Nephron progenitor cell (in vitro differentiated cells): ENCODE data around the gene PGAP2.

Experiments
- DNase-seq: peaks from one replicate; pipeline ENCODE4 v3.0.0; 2021
- H3K27ac Mint-ChIP-seq: 2 replicates; pipeline ENCODE4 v1.8.0; 2021; ENCODE audit warnings: mild to moderate bottlenecking, moderate library complexity, mixed read lengths
- H3K27me3 Mint-ChIP-seq: 2 replicates; pipeline ENCODE4 v1.8.0; 2021; ENCODE audit warnings: mild to moderate bottlenecking, low read depth, mixed read lengths; ENCODE audit not compliant: poor library complexity
- H3K36me3 Mint-ChIP-seq: 2 replicates; pipeline ENCODE4 v1.8.0; 2021; ENCODE audit warnings: low read depth, mixed read lengths
- H3K4me1 Mint-ChIP-seq: 2 replicates; pipeline ENCODE4 v1.8.0; 2021; ENCODE audit warnings: mixed read lengths
- H3K4me3 Mint-ChIP-seq: 2 replicates; pipeline ENCODE4 v1.8.0; 2021; ENCODE audit warnings: mild to moderate bottlenecking, moderate library complexity, mixed read lengths
- H3K9me3 Mint-ChIP-seq: 2 replicates; pipeline ENCODE4 v1.8.0; 2021; ENCODE audit warnings: mild to moderate bottlenecking, moderate library complexity, mixed read lengths
- TF ChIP-seq, protein P1 (sequence below): fragments of 200-600 bp; sonication (generic); IDR thresholded peaks from 2 replicates; pipeline ENCODE4 v1.5.0; 2021; ENCODE audit warnings: antibody characterized with exemption

The PGAP2 gene

DNA sequence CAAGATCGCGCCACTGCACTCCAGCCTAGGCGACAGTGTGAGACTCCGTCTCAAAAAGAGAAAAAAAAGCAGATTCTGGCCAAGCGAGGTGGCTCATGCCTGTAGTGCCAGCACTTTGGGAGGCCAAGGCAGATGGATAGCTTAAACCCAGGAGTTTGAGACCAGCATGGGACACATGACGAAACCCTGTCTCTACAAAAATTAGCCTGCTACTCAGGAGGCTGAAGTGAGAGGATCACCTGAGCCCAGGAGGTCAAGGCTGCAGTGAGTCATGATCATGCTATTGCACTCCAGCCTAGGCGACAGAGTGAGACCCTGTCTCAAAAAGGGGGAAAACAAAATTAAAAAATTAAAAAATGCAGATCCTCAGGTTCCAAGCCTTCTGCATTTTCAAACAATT is 14.0 kb downstream of the PGAP2 start:
- peaks cover 2% of the 10 kb centered on the region for H3K27me3 Mint-ChIP-seq
- H3K9me3 Mint-ChIP-seq: no peaks in the 10 kb centered on the region
- no peak for DNase-seq
- peaks cover 41% of the 10 kb centered on the region for H3K4me1 Mint-ChIP-seq
- H3K27ac Mint-ChIP-seq: no peak overlapping the region
- no peak overlapping the region for H3K4me3 Mint-ChIP-seq
- H3K36me3 Mint-ChIP-seq: peaks cover 40% of the 10 kb centered on the region
- TF ChIP-seq, protein P1, sequence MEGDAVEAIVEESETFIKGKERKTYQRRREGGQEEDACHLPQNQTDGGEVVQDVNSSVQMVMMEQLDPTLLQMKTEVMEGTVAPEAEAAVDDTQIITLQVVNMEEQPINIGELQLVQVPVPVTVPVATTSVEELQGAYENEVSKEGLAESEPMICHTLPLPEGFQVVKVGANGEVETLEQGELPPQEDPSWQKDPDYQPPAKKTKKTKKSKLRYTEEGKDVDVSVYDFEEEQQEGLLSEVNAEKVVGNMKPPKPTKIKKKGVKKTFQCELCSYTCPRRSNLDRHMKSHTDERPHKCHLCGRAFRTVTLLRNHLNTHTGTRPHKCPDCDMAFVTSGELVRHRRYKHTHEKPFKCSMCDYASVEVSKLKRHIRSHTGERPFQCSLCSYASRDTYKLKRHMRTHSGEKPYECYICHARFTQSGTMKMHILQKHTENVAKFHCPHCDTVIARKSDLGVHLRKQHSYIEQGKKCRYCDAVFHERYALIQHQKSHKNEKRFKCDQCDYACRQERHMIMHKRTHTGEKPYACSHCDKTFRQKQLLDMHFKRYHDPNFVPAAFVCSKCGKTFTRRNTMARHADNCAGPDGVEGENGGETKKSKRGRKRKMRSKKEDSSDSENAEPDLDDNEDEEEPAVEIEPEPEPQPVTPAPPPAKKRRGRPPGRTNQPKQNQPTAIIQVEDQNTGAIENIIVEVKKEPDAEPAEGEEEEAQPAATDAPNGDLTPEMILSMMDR: no peak

DNA sequence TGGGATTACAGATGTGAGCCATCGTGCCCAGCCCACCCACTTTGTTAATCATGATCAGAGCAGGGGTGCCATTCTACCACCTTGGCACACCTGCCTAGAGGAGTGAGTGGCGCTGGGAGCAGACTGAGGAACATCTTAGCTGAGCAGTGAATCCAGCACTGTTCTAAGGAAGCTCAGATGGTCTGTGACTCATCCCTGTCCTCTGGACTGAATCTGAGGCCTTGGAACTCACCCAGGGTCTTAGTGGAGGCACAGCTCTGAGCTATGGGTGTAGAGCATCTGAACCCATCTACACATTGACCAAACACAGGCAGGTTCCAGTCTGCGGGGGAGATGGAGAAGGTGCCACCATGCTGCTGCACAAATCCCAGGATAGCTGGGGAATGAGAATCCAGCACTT is 14.9 kb downstream of the PGAP2 start:
- no peak for DNase-seq
- H3K27me3 Mint-ChIP-seq: peaks cover 2% of the 10 kb centered on the region
- H3K36me3 Mint-ChIP-seq: peaks cover 49% of the 10 kb centered on the region
- TF ChIP-seq, protein P1: no peak
- H3K4me3 Mint-ChIP-seq: no peak overlapping the region
- no peak overlapping the region for H3K27ac Mint-ChIP-seq
- H3K9me3 Mint-ChIP-seq: no peaks in the 10 kb centered on the region
- H3K4me1 Mint-ChIP-seq: peaks cover 37% of the 10 kb centered on the region

DNA sequence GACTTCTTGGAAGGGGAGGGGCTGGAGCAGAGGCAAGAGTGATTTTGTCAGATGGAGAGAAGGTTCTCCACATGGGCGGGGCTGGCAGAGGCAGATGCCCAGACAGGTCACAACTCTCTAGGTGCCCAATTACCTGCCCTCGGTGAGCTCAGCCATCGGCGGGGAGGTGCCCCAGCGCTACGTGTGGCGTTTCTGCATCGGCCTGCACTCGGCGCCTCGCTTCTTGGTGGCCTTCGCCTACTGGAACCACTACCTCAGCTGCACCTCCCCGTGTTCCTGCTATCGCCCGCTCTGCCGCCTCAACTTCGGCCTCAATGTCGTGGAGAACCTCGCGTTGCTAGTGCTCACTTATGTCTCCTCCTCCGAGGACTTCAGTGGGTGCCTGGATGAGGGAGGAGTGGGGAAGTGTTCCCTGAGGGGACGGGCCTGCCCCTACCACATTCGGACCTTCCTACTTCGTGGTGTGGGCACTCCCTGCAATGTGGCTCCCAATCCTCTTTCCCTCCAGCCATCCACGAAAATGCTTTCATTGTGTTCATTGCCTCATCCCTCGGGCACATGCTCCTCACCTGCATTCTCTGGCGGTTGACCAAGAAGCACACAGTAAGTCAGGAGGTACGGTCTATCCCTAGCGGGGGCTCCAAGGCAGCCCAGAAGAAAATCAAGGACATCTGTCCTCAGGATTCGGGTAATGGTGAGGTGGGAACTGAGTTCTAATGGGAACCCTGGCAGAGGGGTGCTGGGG is 15.6 kb downstream of the PGAP2 start:
- Mint-ChIP-seq H3K27me3 (peaks cover 2% of the 10 kb centered on the region), H3K4me1 (peaks cover 37% of the 10 kb centered on the region), H3K9me3 (no peaks in the 10 kb centered on the region), H3K36me3 (peaks cover 50% of the 10 kb centered on the region), H3K27ac (peak overlapping the region; percentile 77), H3K4me3 (no peak overlapping the region)
- TF ChIP-seq, protein P1: no peak
- no peak for DNase-seq

DNA sequence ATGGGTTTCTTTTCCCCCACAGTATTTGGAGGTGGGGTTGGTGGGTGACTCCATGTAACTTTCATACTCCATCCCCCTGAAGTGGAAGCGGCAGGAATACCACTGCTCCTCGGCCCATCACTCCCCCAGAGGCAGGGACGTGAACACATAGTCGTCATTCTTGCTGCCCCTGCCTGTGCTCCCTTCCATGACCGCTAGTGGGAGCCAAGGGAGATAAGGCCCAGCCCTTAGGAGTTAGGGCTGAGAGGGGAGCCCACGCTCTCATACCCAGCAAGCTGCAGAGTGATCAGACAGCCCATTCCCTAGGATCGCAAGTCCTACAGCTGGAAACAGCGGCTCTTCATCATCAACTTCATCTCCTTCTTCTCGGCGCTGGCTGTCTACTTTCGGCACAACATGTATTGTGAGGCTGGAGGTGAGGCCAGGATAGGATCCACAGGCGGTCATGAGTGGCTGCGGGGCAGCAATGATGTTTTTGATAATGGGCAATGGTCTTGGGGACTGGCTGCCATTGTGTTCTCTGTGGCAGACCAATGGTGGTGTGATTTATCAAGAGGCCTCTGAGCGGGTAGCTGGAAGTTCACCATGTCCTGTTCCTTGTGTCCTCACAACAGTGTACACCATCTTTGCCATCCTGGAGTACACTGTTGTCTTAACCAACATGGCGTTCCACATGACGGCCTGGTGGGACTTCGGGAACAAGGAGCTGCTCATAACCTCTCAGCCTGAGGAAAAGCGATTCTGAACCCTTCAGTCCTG is 16.5 kb downstream of the PGAP2 start:
- peaks cover 37% of the 10 kb centered on the region for H3K4me1 Mint-ChIP-seq
- no peaks in the 10 kb centered on the region for H3K27me3 Mint-ChIP-seq
- DNase-seq: peak; percentile 52
- H3K27ac Mint-ChIP-seq: peak overlapping the region; percentile 95
- no peak overlapping the region for H3K4me3 Mint-ChIP-seq
- H3K9me3 Mint-ChIP-seq: no peaks in the 10 kb centered on the region
- peaks cover 56% of the 10 kb centered on the region for H3K36me3 Mint-ChIP-seq
- TF ChIP-seq, protein P1: peak; percentile 45

DNA sequence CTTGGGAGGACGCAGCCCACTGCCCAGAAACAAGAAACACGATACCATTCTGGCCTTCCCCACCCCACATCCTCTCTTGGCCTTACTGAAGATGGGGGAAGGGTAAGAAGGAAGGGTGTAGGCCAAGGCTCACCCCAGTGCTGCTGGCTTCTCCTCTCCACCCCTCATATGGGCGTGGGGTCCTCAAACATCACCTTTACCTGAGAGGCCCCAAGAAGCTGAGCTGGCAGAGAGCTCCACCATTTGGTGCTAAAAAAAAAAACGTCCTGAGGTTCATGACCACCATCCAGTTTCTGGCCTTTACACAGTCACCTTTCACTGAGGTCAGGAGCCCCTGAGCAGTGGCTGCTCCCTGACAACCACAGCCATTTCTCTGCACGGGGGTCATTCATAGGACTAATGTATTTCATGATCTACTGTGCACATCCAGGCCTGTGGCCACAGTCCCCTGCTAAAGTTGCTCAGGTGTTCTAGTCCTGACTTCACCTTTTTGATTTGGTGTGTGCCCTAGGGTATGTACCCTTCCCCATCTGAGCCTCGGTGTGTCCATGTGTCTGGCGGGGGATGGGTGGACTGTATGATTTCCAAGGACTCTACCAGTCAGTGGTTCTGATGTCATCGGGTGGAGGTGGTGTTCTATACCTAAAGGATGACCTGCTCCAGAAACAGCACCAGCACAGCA is 17.3 kb downstream of the PGAP2 start:
- Mint-ChIP-seq H3K9me3 (no peaks in the 10 kb centered on the region), H3K27ac (peak overlapping the region; percentile 95), H3K4me1 (peaks cover 37% of the 10 kb centered on the region), H3K27me3 (no peaks in the 10 kb centered on the region), H3K36me3 (peaks cover 60% of the 10 kb centered on the region), H3K4me3 (peak overlapping the region; percentile 34)
- DNase-seq: no peak
- TF ChIP-seq, protein P1: no peak
